Kidney capillary endothelial cell (primary cell): Measurements from ENCODE around the gene KIRREL3.

Experiments used
- DNase-seq: peaks from one replicate; pipeline ENCODE4 v3.0.0-alpha.2; 2018; ENCODE audit warnings: low spot score

Gene KIRREL3

GRCh38 chr11:127000291-127000968, at the start of gene KIRREL3:
KIRREL3 (minus strand) TSS chr11:127000770.
- DNase-seq = peak; percentile 15

- DNase-seq = no peak
These were observed 49.6 kb upstream of the KIRREL3 start for GRCh38 chr11:127050186-127050585.

- DNase-seq = no peak
These were observed 48.9 kb upstream of the KIRREL3 start for GRCh38 chr11:127049486-127049885.

- DNase-seq = peak; percentile 25
These were observed 44.0 kb upstream of the KIRREL3 start for GRCh38 chr11:127044535-127044934.

- DNase-seq = no peak
These were observed 41.9 kb upstream of the KIRREL3 start for GRCh38 chr11:127042445-127042844.

GRCh38 chr11:127039591-127039990, 39.0 kb upstream of the KIRREL3 start:
- no peak for DNase-seq

GRCh38 chr11:127037596-127037995, 37.0 kb upstream of the KIRREL3 start:
- DNase-seq = no peak

GRCh38 chr11:127037001-127037400, 36.4 kb upstream of the KIRREL3 start:
- DNase-seq = no peak

GRCh38 chr11:127035824-127036223, 35.3 kb upstream of the KIRREL3 start:
- DNase-seq = no peak

- no peak for DNase-seq
These were observed 34.4 kb upstream of the KIRREL3 start for GRCh38 chr11:127034973-127035372.

GRCh38 chr11:127028648-127029047, 28.1 kb upstream of the KIRREL3 start:
- no peak for DNase-seq

GRCh38 chr11:127027789-127028188, 27.2 kb upstream of the KIRREL3 start:
- DNase-seq = no peak

- no peak for DNase-seq
These were observed 26.4 kb upstream of the KIRREL3 start for GRCh38 chr11:127027000-127027399.

- no peak for DNase-seq
These were observed 23.4 kb upstream of the KIRREL3 start for GRCh38 chr11:127023991-127024390.

GRCh38 chr11:127018683-127019279, 18.2 kb upstream of the KIRREL3 start:
- DNase-seq = no peak

- peak; percentile 80 for DNase-seq
These were observed 16.9 kb upstream of the KIRREL3 start for GRCh38 chr11:127017482-127017881.

GRCh38 chr11:127013550-127013949, 13.0 kb upstream of the KIRREL3 start:
- no peak for DNase-seq

- no peak for DNase-seq
These were observed 5.7 kb upstream of the KIRREL3 start for GRCh38 chr11:127006311-127006710.

- DNase-seq = peak; percentile 19
These were observed 2.9 kb upstream of the KIRREL3 start for GRCh38 chr11:127003260-127003981.

GRCh38 chr11:127002669-127003259, 2.2 kb upstream of the KIRREL3 start:
- no peak for DNase-seq

GRCh38 chr11:127000981-127001380, 411 bp upstream of the KIRREL3 start:
- no peak for DNase-seq

- DNase-seq = no peak
These were observed 1.2 kb downstream of the KIRREL3 start for GRCh38 chr11:126999366-126999765.

GRCh38 chr11:126997641-126998040, 2.9 kb downstream of the KIRREL3 start:
- no peak for DNase-seq
